GM18870 (cell line): ENCODE measurements around the gene RNF167.

ENCODE experiments used
- ATAC-seq: cut with Tn5 transposase; IDR thresholded peaks from one replicate; pipeline ENCODE4 v1.9.1; 2021; ENCODE audit warnings: moderate library complexity; ENCODE audit not compliant: unreplicated experiment

RNF167 gene

DNA sequence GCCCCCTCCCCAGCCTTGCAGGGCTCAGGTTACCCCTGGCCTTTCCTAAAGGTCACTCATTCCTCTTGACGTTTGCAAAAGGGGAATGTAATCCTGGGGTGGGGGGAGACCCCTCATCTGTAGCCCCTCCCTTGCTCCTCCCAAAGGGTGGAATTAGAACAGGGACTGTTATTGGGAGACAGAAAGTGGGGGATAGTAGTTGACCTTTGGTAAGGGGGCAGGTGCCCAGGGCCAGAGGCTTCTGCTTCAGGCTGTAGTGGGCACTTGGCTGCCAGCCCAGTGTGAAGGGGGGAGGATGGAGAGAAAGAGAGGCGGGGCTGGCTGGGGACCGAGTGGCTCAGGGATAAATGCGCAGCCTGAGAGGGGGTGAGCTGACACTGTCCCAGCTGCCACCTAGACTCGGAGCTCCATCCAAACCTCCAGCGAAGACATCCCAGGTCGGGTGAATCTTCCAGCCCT lies 10.7 kb downstream of the RNF167 start, which contains the start of gene ENO3:
Gene ENO3 (plus strand): TSS at position 374 of the 459 bp plus-strand sequence. CDS start 711 bp downstream, outside the sequence.
- no peak for ATAC-seq

DNA sequence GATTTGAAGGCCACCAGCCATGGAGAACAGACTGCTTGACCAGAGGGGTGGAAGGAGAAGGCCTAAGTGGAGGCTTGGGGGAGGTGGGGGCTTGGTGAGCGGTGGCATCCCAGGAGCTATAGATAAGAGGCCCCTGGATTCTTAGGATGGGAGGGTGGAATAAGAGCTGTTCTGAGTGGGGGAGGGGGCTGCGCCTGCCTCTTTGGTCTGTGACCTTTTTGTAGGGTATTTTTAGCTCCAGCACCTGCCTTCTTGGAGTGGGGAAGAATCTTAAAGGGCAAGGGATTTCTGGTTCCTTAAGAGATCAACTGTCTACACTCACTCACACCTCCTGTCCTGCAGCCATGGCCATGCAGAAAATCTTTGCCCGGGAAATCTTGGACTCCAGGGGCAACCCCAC lies 11.4 kb downstream of the RNF167 start:
- ATAC-seq = no peak

DNA sequence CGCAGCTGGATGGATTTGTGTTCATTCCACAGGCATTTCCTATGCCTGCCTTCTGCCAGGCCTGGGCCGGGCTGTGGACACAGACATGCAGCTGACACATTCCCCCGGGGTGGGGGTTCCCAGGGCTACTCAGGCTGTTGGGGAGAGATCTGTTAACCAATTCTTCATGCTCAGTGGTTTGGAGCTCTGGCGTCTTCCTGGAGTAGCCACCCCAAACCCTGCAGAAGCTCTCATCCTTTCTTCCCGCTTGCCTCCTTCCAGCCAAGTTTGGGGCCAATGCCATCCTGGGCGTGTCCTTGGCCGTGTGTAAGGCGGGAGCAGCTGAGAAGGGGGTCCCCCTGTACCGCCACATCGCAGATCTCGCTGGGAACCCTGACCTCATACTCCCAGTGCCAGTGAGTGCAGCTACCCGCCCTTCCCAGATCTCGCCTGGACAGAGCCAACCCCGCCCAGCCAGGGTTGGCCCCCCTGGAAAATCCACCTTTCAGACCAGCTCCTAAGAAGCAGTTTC lies 13.4 kb downstream of the RNF167 start:
- no peak for ATAC-seq

DNA sequence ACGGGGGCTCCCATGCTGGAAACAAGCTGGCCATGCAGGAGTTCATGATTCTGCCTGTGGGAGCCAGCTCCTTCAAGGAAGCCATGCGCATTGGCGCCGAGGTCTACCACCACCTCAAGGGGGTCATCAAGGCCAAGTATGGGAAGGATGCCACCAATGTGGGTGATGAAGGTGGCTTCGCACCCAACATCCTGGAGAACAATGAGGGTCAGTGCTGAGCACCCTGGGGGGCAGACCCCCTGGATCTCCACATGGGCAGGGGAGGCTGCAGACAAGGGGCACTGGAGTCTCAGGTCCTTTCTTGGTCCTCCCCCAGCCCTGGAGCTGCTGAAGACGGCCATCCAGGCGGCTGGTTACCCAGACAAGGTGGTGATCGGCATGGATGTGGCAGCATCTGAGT lies 15.0 kb downstream of the RNF167 start:
- ATAC-seq = no peak

DNA sequence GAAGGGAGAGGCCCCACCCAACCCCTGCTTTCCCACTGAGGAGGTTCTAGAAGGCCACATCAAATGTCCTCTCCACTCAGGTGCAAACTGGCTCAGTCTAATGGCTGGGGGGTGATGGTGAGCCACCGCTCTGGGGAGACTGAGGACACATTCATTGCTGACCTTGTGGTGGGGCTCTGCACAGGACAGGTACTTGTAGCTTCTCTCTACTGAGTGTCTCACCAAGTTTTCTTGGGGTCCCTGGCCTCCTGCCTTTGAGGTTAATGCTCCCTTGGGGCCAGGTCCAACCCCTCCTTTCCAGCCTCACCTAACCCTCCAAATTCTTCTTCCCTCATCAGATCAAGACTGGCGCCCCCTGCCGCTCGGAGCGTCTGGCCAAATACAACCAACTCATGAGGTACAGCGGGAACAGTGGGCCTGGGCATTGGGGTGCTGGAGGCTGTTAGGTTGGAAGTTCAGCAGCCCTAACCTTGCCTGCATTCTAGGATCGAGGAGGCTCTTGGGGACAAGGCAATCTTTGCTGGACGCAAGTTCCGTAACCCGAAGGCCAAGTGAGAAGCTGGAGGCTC lies 16.5 kb downstream of the RNF167 start:
- no peak for ATAC-seq

DNA sequence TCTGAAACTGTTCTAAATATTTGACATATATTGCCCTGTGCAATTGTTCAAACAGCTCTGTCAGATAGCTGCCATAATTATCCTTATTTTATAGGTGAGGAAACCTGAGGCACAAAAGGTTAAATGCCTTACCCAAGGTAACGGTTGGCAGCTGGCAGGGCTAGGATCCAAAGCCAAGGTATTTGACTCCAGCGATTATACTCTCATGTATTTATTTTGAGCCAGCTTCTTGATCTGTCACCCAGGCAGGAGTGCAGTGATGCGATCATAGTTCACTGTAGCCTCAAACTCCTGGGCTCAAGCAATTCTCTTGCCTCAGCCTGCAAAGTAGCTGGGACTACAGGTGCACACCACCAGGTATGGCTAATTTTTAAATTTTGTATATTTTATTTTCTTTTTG lies 18.0 kb downstream of the RNF167 start:
- no peak for ATAC-seq

DNA sequence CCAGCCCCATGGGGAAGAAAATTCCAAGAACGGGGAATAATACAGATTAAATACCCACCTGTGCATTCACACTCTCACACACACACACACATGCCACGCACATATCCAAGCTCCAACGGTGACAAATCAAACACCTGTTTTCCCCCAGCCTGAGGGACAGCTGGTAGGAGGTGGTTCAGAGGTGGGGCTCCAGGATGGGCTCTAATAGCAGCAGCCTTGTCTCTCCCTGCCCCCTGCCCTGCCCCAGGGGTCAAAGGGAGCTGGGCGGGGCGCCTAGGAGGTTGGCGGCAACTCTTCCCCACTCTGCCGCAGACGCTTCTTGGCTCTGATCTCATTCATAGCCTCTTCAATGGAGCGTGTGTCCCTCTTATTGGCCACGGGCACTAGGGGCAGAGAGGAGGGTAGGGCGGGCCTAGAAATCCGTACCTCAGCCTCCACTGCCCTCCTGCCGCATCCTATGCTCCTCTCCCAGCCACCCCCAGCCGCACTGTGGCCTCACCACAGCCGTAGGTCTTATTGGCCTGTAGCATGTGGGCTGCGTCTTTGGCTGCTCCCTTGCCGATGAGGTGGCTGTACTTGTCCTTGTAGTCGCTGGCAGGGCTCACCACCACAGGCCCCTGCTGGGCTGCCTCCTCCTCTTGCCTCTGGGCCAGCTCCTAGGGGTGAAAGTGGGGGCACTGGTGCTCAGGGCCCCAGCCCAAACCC lies 19.3 kb downstream of the RNF167 start:
- no peak for ATAC-seq

DNA sequence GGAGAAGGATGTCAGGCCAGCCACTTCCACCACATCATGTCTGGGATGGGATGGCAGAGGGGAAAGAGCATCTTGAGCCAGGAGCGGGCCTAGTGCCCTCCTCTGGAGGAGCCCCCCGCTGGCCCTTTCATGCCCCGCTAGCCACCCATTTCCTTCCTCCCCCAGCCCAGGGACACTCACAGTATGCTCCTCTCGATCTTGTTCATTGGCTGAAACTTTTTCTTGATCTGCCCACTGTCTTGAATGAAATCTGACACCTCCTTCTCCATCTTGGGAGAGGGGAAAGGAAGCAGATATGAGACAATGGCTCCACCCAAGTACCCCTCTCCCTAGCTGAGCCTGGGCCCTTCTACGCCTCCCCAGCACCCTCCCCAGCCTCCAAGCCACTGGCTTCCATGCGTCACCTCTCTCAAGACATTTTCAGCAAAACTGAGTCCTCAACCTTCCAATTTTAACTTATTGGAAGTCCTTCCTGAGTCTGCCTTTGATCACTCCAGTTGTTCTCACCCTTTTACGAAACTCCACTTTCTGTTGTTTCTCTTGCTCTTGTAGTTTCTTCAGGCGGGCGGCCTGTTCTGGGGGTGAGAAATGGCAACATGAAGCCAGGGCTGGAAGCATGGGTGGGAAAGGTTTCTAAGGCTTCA lies 20.3 kb downstream of the RNF167 start:
- ATAC-seq = no peak

DNA sequence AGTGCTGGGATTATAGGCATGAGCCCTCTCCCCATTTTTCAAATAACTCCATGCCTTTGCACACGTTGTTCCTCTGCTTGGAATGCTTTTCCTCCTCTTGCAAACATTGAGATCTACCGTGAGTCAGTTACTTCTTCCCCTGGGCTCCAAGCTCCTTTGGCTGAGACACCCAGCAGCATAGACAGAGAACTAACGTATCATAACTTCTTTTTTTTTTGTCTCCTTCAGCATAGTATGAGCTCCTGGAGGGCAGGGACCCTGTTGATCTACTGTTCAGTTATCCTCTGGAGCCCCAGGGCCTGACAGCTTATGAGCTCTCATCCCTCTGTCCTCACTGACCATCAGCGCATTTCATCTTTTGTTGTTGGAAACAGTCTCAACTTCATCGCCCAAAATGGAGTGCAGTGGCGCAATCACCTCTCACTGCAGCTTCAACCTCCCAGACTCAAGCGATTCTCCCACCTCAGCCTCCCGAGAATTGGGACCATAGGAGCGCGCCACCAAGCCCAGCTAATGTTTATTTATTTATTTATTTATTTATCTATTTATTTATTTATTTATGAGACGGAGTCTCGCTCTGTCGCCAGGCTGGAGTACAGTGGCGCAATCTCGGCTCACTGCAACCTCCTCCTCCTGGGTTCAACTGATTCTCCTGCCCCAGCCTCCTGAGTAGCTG lies 25.4 kb downstream of the RNF167 start:
- no peak for ATAC-seq

DNA sequence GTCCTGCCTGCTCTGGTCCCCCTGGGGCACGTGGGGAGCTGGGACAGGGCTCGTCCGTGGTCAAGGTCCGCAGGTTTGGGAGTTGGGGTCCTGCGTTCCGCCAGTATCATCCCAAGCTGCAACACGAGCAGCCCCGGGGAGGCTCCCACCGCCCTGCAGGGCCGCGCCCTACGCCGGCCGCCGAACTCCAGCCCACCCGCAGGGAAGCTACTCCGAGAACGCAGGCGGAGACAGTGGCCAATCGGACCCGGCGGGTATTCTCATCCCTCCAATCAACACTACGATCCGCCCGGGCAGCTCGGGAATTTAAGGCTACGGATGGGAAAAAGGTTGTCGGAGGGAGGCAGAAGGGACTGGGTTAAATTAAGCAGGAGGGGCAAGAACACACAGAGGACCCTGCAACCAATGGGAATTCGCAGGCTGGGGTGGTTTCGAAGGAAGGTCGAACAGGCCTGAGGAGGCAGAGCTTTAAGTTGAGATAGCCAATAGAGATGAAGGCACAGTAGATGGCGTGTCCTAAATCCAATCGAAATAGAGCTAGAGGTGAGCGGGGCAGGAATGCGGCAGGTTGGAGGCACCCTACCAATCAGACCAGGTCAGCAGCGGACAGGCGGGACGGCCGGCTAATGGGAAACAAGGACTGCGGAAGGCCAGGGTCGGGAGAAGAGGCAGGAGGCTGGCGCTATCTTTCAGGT lies 26.9 kb downstream of the RNF167 start:
- peak; percentile 84 for ATAC-seq

DNA sequence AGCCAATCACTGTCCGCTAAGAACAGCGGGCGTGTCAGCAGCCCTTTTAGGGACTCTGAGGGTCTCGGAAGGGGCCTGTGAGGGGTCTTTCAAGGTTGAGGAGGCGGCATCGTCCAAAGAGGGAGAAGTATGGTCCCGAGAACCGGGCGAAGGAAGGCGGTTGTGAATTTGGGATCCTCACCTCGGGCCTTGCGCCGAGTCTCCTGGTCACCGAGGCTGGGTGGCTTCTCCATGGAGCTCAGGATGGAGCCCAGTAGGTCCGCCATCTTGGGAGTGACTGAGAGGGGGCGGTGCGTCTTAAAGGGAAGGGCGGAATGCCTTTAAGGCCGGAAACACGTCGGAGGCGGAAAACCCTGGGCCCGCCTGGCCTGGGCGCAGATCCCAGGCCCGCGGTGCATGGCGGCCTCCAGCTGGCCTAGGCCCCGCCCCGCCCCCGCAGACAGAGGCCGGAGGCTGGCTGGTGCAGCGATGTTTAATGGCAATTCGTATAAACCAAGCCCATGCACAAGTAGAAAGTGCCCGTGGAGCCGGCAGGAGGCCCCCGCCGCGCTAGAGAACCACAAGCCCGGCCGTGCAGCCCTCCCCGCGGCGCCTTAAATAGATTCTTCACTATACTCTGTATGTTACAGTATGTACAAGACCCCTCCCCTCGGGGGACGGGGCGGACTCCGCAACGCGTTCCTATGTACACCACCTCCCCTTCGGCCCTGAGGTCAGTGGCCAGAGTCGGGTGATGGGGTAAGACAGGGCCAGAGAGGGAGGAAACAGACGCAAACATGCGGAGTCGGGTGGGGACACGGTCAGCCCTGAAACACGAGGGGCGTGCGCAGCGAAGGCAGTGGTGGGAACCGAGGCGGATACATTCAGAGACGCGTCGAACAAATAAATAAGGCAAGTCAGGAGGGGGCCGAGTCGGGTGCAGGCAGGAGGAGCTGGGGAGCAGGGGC lies 27.7 kb downstream of the RNF167 start, which contains the start of gene SPAG7:
Gene SPAG7 (minus strand): TSS at position 279 of the 947 bp plus-strand sequence. CDS start 13 bp downstream, at position 266.
- peak; percentile 41 for ATAC-seq

DNA sequence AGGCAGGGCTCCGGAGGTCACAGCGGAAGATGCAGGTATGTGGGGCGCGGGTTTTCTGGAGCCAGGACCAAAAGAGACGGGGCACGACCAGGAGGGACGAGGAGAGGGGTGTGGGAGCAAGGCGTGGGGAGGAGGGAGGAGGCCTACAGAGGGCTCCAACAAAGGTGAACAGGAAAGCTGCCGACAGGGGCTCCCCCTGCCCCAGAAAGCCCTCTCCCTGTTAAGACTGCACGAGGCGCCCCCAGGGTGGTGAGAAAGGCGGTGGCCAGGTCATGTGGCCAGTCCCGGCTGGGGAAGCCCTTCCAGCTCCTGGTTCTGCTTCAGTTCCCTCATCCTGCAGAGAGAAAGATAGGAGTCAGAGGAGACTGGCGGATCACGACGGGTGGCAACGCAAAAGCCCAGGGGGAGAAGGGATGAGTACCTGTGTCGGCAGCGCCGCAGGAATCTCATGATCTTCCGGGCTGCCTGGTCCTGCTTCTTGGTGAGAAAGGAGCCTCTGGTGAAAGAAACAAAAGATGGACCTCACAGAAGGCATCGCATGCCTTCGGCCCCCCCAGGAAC lies 28.5 kb downstream of the RNF167 start:
- ATAC-seq = no peak

DNA sequence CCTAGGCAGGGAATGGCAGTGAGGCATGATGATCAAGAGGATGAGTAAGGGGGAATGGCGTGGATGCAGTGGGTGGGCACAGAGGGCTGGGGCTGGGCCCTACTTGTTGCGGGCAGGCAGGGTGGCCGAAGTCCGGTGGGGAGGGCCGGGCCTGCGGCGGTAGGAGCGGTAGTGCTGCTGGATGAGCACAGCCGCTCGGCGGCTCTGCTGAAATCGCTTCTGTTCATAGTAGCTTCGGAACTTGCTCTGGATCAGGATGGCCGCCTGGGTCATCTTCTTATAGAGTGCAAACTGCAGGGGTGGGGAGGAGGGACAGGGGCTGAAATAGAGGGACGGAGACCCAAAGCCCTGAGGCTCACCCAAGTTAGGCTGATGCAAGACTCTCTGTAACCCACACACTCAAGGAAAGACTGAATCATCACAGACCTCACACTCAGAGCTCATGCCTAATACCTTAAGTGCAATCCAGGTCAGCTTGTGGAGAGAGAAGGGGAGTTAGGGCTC lies 29.0 kb downstream of the RNF167 start:
- ATAC-seq = no peak

DNA sequence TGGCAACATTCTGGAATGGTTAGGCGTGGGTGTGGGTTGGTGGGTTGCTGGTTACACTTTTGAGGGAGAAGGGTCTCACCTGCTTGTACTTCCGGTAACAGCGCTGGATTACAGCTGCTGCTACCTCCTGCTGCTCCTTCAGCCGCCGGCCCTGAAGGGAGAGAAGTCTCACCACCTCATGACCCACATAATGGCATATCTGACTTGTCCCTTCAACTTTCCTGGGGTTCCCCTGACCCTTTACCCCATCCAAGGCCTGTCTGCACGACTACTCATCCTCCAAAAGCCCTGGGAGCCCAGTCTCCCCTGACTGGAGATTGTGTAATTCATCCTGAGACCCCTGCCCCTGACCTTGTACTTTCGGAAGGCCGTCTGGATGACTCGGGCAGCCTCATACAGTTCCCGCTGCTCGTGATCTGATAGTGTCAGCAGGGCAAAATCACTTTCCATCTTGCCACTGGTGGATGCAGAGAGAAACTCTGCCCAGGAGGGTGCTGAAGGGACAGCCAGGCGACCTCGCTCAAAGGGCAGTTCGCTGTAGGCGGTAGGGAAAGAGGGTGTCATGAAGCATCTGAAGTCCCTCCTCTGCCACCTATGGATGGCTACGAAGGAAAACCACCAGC lies 29.6 kb downstream of the RNF167 start:
- ATAC-seq = no peak

DNA sequence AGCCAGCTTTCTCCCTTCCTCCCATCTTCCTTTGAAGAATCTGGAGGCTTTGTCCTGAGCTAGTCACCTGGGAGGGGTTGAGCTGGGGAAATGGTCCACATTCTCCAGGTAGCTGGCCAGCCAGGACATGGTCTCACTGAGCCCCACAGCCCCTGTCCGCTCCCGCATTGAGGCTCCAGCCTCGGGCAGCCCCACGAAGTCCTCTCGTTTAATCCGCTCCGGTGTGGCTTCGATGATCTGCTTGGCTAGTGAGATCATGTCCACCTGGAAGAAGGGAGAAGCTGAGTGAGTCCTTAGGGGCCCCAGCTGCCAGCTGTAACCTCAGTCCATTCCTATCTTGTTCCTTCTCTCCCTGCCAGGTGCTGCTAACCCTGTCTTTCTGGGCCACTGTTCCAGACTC lies 30.2 kb downstream of the RNF167 start:
- ATAC-seq = no peak

DNA sequence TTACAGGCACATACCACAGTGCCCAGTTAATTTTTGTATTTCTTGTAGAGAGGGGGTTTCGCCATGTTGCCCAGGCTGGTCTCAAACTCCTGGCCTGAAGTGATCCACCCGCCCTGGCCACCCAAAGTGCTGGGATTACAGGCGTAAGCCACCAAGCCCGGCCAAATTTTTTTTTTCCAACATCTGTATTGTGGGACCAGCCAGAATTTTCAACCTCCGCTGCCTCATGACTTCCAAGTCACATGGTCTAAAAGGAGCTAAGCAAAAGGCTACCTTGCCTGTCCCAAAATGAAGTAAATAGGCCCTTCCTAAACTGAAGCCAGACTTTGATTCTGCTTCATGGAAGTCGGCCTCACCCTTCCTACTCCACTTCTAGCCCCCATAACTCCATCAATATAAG lies 31.8 kb downstream of the RNF167 start:
- no peak for ATAC-seq

DNA sequence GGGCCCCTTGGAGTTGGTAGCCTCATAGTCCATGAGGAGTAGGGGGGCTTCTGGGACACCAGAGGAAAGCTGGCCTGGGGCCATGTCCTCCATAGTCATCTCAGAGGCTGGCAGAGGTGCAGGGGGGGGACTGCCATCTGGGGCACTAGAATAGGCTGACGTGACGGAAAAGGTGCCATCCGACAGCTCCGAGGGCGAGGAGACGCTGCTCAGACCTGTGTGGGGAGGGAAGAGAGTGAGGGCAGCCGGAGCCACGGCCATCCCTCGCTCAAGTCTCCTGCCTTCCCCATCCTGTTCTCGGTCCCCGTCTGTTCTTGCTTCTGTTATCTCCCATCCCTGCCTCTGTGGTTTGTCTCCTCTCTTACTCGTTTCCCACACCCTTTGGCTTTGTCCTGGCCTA lies 32.3 kb downstream of the RNF167 start:
- no peak for ATAC-seq

DNA sequence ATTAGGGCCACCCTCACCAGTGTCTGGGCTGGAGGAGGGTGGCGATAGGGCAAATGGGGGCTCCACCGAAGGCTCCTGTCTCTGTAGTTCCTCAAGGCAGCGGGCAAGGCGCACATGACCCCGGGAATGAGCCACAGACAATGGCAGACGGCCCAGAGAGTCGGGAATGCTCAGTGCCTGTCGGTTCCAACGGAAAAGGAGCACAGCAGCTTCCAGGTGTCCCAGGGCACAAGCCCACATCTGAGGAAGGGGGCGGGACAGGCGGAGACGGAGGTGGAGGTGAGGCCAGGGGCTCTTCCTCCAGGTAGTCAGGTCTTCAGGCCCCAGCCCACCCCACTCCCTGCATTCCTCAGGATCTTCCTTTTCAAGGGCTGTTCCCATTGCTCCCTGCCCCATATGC lies 32.7 kb downstream of the RNF167 start:
- ATAC-seq = no peak
